ENCODE measurements around the gene LSM4. TPM values are rescaled to one million over a fixed set of nuclear protein-coding genes. Genes with fewer than 3 reads are reported as not detected.
A peak's percentile ranks its signal among the peaks of the same experiment; 100 is the strongest.

LSM4 gene
- total and polyA plus RNA-seq, 3 donors from 2014 or later = 196 to 241 (median 212) TPM

DNA sequence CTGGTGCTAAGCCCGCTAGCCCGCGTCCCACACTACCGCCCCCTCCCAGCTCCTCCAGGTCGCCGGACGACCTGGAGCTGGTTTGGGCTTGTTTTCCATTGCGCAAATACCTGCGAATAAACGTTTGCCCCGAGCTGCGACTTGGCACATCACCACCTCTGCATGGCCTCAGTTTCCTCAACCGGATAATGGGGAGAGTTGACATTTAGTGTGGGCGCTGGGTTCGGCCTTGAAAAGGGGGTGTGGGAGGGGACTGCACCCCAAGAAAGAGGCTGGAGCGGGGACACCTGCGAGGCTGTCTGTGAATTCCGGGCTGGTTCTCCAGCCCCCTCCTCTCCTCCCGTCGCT is 30.4 kb downstream of the LSM4 start:
- intact Hi-C loops (cut with DNase I; ENCODE audit: low total_unique reads) = no loop called here
- Histone ChIP-seq H3K9me3 (no peaks in the 10 kb centered on the region), H3K4me3 (peak overlapping the region; percentile 60 to 70), H3K36me3 (ENCODE audit: low read depth, missing control alignments) (no peaks in the 10 kb centered on the region), H3K27ac (peak overlapping the region; percentile 98 to 99), H3K4me1 (peaks cover 30% of the 10 kb centered on the region), H3K27me3 (no peaks in the 10 kb centered on the region)
- DNase-seq = no peak
- WGBS, 2 donors = 0% methylated on average over 8 of the region's 20 CpGs
- TF ChIP-seq, protein P1, sequence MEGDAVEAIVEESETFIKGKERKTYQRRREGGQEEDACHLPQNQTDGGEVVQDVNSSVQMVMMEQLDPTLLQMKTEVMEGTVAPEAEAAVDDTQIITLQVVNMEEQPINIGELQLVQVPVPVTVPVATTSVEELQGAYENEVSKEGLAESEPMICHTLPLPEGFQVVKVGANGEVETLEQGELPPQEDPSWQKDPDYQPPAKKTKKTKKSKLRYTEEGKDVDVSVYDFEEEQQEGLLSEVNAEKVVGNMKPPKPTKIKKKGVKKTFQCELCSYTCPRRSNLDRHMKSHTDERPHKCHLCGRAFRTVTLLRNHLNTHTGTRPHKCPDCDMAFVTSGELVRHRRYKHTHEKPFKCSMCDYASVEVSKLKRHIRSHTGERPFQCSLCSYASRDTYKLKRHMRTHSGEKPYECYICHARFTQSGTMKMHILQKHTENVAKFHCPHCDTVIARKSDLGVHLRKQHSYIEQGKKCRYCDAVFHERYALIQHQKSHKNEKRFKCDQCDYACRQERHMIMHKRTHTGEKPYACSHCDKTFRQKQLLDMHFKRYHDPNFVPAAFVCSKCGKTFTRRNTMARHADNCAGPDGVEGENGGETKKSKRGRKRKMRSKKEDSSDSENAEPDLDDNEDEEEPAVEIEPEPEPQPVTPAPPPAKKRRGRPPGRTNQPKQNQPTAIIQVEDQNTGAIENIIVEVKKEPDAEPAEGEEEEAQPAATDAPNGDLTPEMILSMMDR (IDR thresholded peaks at IDR 0.05) = no peak
- no peak for TF ChIP-seq POLR2A (IDR thresholded peaks at IDR 0.05)

DNA sequence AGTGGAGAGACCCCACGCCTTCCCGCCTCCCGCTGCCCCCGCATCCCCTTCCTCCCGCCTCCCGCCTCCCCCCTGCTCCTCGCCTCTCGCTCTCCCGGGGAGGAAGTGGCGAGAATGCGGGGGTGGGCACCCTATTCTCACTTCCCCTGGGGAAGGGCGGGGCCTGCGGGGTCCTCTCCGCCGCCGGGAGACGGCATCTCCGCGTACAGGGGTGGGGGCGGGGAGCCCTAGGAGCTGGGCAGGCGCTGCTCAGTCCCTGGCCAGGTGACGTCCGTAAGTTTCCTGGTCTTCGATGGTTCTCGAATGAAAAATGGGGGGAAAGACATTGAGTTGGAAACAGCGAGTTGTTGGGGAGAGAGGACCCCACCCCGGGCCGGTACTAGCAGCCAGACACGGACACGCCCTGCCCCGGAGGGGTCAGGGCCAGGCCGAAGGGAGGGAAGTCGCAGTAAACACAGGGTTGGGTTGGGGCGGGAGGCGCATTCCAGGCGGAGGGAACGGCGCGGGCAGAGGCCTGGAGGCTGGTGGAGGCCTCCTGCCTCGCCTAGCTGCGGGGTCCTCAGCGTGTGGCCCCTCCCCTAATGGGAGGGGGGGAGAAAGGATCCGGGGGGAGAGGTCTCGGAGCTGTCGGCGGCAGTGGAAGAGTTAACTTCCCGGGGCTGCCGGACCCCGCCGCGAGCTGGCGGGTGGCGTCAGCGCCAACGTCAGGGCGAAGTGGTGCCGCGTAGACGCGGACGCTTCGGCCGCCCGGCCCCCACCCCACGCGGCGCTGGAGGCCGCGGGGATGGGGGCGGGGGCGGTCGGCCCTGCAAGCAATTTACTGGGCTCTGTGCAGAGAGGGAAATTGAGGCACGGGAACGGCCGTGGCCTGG is 31.1 kb downstream of the LSM4 start:
- DNase-seq = peak; percentile 92
- Histone ChIP-seq H3K27me3 (no peaks in the 10 kb centered on the region), H3K4me1 (peaks cover 31% of the 10 kb centered on the region), H3K4me3 (peak overlapping the region; percentile 60 to 70), H3K36me3 (ENCODE audit: low read depth, missing control alignments) (no peaks in the 10 kb centered on the region), H3K9me3 (no peaks in the 10 kb centered on the region), H3K27ac (peak overlapping the region; percentile 98 to 99)
- no peak for TF ChIP-seq POLR2A (IDR thresholded peaks at IDR 0.05)
- TF ChIP-seq, protein P1 (IDR thresholded peaks at IDR 0.05) = no peak
- WGBS, 2 donors = 0 to 1% methylated on average over 42 to 60 of the region's 75 CpGs
- intact Hi-C loops (cut with DNase I; ENCODE audit: low total_unique reads) = no loop called here

DNA sequence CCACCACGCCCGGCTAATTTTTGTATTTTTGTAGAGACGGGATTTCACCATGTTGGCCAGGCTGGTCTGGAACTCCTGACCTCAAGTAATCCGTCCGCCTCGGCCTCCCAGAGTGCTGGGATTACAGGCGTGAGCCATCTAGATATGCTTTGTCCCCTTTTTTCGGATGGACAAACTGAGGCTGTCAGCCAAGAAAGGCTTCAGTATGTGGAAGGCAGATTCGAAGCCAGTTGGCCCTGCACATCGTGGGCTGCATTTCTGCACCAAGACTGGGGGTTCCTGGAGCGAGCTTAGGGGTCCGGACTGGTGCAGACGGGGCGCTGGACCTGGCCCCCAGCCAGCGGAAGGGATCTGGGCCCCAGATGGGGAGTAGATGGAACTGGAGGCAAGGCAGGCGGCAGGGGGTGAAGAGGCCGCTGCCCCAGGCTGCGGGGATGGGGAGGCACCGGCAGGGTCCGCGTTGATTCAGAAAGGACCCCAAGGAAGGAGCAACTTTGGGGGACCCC is 31.8 kb downstream of the LSM4 start:
- no peaks in the 10 kb centered on the region for H3K36me3 ChIP-seq (ENCODE audit: low read depth, missing control alignments)
- H3K27me3 ChIP-seq = no peaks in the 10 kb centered on the region
- H3K4me3 ChIP-seq = peak overlapping the region; percentile 60 to 70
- peaks cover 38% of the 10 kb centered on the region for H3K4me1 ChIP-seq
- no peak for DNase-seq
- intact Hi-C loops (cut with DNase I; ENCODE audit: low total_unique reads) = no loop called here
- H3K27ac ChIP-seq = peak overlapping the region; percentile 98 to 99
- H3K9me3 ChIP-seq = no peaks in the 10 kb centered on the region
- TF ChIP-seq, protein P1 (IDR thresholded peaks at IDR 0.05) = no peak
- TF ChIP-seq POLR2A (IDR thresholded peaks at IDR 0.05) = no peak
- WGBS, 2 donors = 23 to 36% methylated on average over 9 to 21 of the region's 21 CpGs

DNA sequence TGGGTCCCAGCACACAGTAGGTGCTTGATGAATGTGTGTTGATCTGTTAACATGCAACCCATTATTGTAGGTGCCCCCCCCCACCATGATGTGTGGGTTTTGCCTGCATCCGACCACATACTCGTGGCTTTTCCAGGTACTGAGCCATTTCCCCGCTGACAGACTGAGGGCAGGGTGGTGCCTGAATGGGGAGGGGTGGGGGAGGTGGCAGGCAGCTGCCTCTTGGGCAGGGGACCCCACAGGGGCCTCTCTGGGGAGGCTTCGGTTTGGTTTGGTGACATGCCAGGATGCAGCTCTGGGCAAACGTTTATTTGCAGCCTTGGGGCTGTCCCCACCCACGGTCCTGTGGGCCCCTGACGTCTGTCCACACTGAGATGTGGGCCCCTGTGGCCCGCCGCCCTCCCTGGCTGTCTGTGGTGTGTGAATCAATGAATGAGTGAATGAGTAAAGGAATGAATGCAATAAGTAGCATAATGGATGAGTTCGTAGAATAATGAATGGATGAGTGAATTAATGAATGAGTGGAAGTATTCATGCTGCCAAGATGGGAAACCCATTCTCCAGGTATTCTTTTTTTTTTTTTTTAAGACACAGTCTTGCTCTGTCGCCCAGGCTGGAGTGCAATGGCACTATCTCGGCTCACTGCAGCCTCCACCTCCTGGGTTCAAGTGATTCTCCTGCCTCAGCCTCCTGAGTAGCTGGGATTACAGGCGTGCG is 32.4 kb downstream of the LSM4 start:
- H3K4me1 ChIP-seq = peaks cover 40% of the 10 kb centered on the region
- no peak for DNase-seq
- H3K36me3 ChIP-seq (ENCODE audit: low read depth, missing control alignments) = no peaks in the 10 kb centered on the region
- 43 to 55% methylated on average over 8 to 14 of the region's 14 CpGs for whole genome bisulfite sequencing, 2 donors
- H3K4me3 ChIP-seq = no peak overlapping the region
- no peaks in the 10 kb centered on the region for H3K9me3 ChIP-seq
- no peaks in the 10 kb centered on the region for H3K27me3 ChIP-seq
- intact Hi-C loops (cut with DNase I; ENCODE audit: low total_unique reads) = no loop called here
- TF ChIP-seq, protein P1 (IDR thresholded peaks at IDR 0.05) = no peak
- no peak for TF ChIP-seq POLR2A (IDR thresholded peaks at IDR 0.05)
- peak overlapping the region; percentile 98 to 99 for H3K27ac ChIP-seq
